ENCODE results near the gene UNC13A.

- TF ChIP-seq ZNF219 (CRISPR knock-in tag; IDR thresholded peaks at IDR 0.05; ENCODE audit: borderline replicate concordance) (no peak), CTCF (IDR thresholded peaks at IDR 0.05) (no peak), TEAD4 (CRISPR knock-in tag; IDR thresholded peaks at IDR 0.05) (no peak)
Observed at GRCh38 chr19:17718550-17718946, 30.4 kb upstream of the UNC13A start.

All from WTC11 (cell line).